Measurements from ENCODE around the gene SF3B3. TPM values are rescaled to one million over a fixed set of nuclear protein-coding genes. Genes with fewer than 3 reads are reported as not detected.
"Not testable (repeated sequence)": the region's sequence is repeated elsewhere in the genome, so short reads cannot be mapped to it uniquely, and the experiment has no call there.

Gene SF3B3
- polyA plus RNA-seq, 4 donors: 330 to 417 (median 379) TPM

DNA sequence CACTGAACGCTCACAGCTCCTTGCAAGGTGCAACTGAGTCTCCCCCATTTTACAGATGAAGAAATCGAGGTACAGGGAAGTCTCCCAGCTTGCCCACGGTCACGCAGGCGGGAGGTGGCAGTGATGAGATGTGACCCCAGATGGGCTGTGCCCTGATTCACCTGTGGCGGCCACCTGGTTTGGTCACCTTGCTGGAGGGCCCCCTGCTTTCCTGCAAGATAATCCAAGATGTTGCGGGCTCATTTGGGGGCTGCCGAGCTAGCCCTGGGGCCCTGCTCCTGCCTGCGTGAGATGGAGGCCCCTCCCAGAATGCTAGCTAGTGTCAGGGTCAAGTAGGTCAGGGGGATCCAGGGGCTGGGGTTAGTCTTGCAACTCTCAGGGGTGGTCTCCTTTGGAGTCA is 63.1 kb downstream of the SF3B3 start:
- no peak for DNase-seq (ENCODE audit: low read depth in 4 of 4, low spot score in 3 of 4)

DNA sequence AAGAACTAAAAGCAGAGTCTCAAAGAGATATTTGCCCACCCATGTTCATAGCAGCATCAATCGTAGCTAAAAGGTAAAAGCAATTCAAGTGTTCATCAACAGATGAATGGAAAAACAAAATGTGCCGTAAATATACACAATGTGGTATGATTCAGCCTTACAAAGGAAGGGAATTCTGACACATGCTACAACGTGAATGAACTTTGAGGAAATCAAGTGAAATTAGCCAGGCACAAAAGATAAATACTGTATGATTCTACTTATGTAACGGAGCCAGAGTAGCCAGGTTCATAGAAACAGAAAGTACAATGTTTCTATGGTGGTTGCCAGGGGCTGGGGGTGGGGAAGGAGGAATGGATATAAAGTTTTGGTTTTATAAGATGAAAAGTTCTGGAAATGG is 64.9 kb downstream of the SF3B3 start:
- DNase-seq (ENCODE audit: low read depth in 4 of 4, low spot score in 3 of 4): no peak

DNA sequence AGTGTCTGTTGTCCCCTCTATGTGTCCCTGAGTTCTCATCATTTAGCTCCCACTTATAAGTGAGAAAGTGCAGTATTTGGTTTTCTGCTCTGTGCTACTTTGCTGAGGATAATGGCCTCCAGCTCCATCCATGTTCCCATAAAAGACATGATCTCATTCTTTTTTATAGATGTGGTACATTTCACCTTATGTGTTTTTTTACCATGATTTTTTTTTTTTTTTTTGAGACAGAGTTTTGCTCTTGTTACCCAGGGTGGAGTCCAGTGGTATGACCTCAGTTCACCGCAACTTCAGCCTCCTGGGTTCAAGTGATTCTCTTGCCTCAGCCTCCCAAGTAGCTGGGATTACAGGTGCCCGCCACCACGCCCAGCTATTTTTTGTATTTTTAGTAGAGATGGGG is 65.8 kb downstream of the SF3B3 start:
- DNase-seq (ENCODE audit: low read depth in 4 of 4, low spot score in 3 of 4): not testable (repeated sequence)

DNA sequence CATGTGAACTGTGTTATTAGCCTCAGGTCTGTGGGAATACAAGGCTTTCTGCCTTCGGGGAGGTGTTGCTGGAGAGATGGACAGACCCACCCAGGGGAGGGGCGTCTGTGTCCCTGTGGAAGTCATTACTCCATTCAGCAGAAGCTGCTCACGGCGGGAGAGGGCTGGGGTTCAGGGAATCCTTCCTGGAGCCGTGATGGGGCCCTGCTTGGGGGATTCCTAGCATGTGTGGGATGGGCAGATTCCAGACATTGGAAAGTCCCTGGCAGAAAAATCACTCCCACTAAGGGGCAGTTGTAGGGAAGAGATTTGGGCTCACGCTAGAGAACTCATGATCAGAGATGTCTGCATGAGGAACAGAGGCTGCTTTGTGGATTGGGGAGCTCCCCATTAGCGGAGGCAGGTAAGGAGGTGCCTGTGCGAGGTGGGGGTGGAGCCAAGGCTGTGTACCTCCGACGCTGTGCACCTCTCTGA is 66.4 kb downstream of the SF3B3 start:
- no peak for DNase-seq (ENCODE audit: low read depth in 4 of 4, low spot score in 3 of 4)

DNA sequence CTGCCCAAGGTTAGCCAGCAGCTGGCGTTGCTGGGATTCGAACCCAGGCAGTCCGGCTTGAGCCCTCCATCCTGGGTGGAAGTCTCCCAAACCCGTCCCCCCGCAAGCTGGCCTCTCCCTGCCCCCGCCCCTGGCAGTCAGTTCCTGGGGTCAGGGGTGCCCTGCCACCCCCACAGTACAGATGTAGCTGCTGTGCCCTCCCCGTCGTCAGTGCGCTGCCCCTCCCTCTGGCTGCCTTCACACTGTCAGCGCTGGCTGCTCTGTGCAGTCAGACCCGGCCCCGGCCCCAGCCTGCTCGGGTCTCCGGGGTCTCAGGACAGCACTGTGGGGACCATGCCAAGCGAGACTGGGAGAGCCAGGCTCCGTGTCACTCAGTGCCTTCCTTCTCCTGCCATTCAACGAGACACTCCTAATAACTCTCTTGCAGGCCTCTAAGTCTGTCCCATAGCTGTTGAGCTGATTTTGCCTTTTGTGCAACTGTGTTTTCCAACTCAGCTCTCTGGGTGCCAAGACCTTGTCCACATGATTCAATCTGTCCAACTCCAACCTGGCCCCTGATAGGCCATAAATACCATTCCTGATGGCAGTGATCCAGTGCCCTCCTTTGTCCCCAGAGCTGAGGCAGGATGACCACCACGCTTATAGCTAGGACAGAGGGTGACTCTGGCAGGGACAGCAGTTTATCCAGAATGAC is 67.3 kb downstream of the SF3B3 start:
- no peak for DNase-seq (ENCODE audit: low read depth in 4 of 4, low spot score in 3 of 4)

DNA sequence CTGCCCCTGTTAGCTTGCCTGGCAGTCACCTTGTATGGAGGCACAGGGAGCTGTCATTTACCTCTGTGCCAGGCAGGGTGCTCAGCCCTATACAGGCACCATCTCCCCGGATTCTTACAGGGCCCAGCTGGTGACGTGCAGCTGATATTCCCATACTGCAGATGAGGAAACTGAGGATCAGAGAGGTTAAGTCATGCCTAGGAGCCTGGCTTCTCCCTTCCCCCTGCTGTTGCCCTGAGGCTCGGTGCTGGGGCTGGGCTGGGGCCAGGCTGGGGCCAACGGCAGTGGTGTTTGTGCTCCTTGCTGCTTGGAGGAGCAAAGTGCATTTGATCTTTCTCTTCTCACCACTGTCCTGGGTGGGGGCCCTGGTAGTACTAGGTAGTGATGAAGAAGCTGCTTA is 68.0 kb downstream of the SF3B3 start:
- no peak for DNase-seq (ENCODE audit: low read depth in 4 of 4, low spot score in 3 of 4)

DNA sequence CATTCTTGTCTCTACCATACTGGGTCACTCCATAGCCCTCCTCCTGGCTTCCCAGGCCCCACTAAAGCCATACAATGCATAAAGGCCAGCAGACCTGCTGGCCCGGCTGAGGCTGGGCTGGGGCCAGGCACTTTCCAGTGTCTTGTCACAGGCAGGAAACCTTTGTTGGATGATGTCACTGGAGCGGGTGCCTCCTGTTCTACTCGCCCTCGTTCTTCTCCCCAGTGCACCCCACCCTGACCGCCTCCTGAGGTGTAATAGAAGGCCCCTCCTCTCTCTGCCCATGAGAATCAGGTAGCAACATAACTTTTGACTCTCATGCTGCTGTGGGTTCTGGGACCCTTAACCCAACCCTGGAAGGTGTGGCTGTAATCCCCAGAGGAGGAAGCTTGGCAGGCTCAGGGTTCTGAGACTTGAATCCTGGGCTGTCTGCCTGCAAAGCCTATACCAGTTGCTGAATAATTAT is 68.5 kb downstream of the SF3B3 start:
- DNase-seq (ENCODE audit: low read depth in 4 of 4, low spot score in 3 of 4): no peak

DNA sequence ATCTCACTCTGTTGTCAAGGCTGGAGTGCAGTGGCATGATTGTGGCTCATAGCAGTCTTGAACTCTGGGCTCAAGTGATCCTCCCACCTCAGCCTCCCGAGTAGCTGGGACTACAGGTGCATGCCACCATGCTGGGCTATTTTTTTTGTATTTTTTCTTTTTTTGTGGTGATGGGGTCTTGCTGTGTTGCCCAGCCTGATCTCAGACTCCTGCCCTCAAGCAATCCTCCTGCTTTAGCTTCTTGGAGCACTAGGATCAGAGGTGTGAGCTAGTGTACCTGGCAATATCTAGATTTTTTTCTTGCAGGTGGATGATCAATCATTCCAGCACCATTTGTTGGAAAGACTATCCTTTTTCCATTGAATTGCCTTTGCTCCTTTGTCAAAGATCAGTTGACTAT is 69.9 kb downstream of the SF3B3 start:
- no peak for DNase-seq (ENCODE audit: low read depth in 4 of 4, low spot score in 3 of 4)

DNA sequence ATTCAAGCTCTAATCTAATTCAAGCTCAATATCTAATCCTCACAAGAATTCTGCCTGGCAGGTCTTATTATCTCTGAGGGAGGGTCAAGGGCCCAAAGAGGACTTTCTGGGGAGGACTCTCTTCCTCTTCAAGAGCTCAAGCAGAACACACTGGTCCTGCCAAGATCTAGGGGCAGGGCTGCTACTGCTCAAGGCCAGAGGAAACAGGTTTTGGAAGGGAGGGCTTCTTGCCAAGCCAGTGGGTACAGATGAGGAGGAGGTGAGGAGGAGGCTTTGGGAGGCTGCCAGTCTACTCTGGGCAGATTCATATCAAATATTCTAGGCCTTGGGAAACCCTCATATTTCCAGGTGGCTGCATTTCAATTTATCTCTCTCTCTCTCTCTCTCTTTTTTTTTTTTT is 71.0 kb downstream of the SF3B3 start:
- no peak for DNase-seq (ENCODE audit: low read depth in 4 of 4, low spot score in 3 of 4)

DNA sequence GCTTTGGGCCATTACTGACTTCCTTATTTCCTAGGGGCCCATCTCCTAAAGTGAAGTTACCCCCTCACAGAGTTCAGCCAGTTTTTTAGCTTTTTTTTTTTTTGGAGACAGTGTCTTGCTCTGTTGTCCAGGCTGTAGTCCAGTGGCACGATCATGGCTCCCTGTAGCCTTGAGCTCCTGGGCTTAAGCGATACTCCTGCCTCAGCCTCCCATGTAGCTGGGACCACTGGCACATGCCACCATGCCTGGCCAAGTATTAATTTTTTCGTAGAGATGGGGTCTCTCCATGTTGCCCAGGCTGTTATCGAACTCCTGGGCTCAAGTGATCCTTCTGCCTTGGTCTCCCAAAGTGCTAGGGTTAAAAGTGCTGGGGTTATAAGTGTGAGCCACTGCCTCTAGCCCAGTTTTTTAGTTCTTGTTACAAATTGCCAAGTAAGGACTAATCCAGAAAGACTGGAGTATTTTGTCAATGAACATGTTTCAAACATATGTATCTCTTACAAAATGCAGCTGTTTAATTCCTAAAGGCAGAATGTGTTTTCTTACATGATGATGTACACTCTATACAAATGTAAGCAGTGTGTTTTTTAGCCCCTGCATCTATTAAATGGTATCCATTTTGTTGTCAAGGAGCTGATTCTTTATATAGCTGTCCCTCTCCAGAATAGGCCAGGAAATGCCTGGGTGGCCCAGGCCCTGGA is 73.7 kb downstream of the SF3B3 start:
- no peak for DNase-seq (ENCODE audit: low read depth in 4 of 4, low spot score in 3 of 4)

DNA sequence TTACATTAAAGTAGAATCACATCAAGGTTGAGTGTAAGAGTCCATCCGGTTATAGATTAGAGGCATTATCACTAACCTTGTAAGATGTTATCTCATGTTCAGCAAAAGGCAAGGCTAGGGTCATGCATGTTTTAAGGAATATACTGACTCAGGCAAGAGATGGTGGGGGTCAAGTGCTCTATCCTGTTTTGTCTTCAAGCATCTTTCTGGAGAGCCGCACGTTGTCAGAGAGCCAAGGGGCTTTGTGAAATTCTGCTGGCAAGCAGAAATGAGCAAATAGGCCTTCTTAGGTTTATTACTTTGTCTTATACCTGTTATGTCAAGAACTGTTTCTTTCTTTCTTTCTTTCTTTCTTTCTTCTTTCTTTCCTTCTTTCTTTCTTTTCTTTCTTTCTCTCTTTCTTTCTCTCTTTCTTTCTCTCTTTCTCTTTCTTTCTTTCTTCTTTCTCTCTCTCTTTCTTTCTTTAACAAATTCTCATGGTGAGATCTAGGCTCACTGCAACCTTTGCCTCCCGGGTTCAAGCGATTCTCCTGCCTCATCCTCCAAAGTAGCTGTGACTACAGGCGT is 75.4 kb downstream of the SF3B3 start:
- no peak for DNase-seq (ENCODE audit: low read depth in 4 of 4, low spot score in 3 of 4)

DNA sequence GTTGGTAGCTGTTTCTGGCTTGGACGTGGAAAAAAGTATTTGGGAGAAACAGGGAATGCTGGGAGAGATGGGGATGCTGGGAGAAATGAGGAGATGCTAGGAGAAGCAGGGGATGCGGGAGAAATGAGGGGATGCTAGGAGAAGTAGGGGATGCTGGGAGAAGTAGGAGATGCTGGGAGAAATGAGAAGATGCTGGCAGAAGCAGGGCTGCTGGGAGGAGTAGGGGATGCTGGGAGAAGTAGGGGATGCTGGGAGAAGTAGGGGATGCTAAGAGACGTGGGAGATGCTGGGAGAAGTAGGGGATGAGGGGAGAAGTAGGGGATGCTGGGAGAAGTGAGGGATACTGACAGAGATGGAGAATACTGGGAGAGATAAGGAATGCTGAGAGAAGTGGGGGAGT is 77.1 kb downstream of the SF3B3 start:
- no peak for DNase-seq (ENCODE audit: low read depth in 4 of 4, low spot score in 3 of 4)

DNA sequence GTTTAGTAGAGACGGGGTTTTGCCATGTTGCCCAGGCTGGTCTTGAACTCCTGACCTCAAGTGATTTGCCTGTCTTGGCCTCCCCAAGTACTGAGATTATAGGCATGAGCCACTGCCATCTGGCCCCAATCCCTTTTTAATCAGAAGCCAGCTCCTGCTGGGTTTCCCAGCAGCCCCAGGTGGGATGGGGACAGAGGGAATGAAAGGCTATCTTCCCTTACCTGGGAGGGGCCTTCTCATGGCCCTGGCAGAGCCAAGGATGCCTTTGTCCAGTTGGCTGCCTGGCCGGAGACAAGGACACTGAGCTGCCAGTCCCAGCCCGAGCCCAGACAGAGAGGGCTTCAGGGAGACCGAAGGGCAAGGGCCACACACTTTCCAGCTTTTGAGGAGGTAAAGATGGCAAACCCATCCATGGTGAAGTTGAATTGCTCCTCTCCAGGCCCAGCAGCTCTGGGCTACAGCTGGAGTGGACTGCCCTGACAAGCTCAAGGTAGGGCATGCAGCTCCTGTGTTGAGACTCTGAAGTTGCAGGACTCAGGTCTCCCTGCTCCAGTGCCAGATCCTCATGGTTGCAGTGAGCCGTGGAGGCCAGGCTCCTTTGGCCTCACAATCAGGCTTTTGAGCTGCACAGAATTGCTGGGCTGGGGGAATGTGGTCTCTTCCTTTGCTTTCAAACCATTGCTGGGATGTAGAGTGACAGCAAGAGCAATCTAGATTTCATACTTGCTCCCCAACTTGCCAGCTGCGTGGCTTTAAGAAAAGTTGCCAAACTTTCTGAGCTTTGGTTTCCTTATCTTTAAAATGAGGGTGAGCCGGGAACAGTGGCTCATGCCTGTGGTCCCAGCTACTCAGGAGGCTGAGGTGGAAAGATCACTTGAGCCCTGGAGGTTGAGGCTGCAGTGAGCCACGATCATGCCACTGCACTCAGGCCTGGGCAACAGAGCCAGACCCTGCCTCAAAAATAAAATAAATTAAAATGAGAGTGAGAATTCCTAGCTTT is 78.3 kb downstream of the SF3B3 start:
- DNase-seq (ENCODE audit: low read depth in 4 of 4, low spot score in 3 of 4): no peak

DNA sequence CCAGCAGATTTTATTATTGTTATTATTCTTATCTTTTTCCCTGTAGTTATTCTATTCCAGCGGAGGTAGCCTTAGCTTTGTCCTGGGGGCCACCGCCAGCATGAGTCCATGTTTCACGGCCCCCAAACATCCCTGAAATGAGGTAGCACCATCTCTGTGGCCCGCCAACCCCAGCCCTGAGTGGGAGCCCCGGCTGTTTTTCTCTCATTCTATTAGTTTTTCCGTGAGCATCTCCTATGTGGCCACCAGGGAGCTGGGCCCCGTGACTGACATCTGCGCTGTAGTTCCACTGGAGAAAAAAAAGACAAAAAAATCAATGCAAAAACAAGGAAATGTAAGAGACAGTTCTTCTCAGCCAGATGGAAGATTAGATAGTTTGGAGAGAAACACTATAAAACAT is 79.2 kb downstream of the SF3B3 start:
- no peak for DNase-seq (ENCODE audit: low read depth in 4 of 4, low spot score in 3 of 4)

DNA sequence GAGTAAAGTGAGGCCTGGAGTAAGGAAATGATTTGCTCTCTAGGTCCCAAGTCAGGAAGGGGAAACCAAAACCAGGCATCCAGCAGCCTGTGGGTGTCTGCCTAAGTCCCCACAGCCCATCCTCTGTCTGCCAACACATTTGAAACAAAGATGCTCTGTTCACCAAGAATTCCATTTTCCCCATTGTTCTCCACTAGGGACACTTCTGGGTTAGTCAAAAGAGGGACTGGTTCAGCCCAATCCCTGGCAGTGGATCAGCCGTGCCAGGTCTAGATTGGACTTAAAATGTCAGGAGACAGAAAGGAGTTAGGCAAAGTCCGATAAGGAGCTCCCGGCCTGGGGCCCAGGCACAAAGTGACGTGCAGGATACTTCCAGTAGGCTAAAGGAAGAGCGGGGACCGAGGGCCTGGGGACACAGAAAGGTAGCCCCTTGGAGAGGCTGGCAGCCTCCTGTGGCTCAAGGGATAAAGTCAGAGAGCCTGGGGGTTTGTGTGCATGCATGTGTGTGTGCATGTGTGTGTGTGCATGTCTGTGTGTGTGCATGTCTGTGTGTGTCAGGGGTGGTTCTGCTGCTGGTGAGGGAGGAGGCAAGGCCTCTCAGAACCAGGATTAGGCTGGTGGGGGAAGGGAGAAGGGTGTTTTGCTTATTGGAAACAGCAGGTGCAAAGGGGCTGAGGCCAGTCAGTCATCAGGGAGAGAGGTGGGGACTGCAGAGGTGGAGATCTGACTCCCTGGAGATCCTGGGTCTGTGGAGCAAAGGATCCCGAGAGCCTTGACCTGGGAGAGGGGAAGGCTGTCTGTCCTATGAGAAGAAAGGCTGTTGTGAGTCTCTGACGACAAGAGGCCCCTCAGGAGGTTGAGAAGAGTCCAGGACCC is 81.0 kb downstream of the SF3B3 start:
- no peak for DNase-seq (ENCODE audit: low read depth in 4 of 4, low spot score in 3 of 4)

DNA sequence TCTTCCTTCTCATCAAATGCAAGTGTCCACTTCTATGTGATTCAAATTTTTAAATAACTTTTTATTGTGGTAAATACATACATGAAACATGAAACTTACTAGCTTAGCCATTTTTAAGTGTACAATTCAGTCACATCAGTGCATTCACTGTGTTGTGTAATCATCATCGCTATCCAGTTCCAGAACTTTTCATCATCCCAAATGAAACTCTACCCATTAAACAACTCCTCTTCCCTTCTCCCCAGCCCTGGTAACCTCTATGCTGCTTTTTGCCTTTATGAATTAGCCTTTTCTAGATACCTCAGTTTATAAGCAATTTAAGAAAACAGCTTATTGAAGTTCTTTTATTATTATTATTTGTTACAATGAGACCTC is 81.7 kb downstream of the SF3B3 start:
- DNase-seq (ENCODE audit: low read depth in 4 of 4, low spot score in 3 of 4): no peak

DNA sequence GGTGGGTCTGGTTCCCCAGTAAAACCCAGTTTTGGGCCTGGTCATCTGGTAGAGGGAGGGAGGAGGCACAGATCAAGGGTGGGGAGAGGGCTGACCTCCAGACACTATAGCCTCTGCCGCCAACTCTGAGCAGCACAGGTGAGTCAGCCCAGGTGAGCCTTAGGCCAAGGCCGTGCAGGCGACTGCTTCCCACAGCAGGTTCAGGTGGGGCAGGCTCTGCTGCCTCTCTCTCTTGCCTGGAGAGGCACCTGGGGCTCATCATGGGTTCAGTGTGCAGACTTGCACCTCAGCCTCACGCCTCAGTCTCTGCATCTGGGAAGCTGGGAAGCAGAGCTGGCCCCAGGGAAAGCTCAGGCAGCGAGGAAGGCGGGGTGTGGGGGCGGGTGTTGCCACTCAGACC is 84.9 kb downstream of the SF3B3 start:
- no peak for DNase-seq (ENCODE audit: low read depth in 4 of 4, low spot score in 3 of 4)

DNA sequence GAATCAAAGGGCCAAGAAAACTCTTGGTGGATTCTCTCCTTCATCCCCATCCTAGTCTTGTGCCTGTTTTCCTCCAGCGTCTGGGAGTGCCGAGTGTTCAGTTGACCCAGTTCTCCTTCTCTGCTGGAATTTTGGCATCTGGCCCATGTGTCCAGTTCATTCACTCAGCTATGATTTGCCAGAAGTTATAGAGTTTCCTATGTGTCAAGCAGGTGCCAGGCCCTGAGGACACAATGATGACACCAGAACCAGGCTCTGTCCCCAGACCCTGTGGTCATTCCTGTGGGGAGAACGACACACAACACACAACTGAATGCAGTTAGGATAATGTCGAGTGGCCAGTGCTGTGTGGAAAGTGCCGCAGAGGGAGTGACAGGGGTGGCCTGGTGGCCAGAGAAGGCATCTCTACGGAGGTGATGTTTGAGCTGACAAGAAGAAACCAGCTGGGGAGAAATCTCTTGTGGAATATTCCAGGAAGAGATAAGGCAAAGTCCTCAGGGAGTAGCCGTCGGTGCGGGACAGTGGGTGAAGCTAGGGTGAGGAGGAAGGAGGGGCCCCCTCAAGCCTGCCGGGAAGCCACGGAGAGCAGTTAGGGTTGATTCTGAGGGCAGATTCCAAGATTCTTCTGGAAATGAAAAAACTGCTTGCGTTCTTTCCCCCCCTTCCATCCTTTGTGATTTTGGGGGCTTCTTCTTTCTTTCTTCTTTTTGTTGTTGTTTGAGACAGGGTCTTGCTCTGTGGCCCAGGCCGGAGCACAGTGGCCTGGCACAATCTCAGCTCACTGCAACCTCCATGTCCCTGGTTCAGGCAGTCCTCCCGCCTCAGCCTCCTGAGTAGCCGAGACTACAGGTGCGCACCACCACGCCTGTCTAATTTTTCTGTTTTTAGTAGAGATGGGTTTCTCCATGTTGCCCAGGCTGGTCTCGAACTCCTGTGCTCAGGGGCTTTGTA is 86.9 kb downstream of the SF3B3 start:
- DNase-seq (ENCODE audit: low read depth in 4 of 4, low spot score in 3 of 4): no peak

DNA sequence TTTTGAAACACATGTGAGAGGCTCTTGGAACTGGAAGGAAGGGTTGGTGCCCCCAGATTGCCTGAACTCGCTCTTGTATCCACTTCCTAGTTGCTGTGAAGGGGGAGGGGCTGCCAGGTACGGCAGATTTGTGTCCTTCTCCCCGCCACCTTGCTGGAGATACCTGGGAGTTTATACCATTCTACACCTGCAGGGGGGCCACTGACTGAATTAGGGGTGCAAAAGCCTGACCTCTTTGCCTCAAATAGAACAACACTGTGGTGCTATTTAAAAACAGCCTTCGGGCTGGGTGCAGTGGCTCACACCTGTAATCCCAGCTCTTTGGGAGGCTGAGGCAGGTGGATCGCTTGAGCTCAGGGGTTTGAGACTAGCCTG is 87.6 kb downstream of the SF3B3 start:
- DNase-seq (ENCODE audit: low read depth in 4 of 4, low spot score in 3 of 4): no peak
